DND-41 (cell line): ENCODE measurements around the gene TARS1.

Source experiments
- ATAC-seq: fragments of 200-7000 bp; cut with Tn5 transposase; 3 replicates; pipeline ENCODE4 v1.9.1; 2021; ENCODE audit warnings: low read depth; ENCODE audit not compliant: insufficient read depth
- DNase-seq: peaks from one replicate; pipeline ENCODE4 v3.0.0-alpha.2; 2020
- H2AFZ ChIP-seq: 2 replicates; pipeline ENCODE4 v1.6.0; 2012; ENCODE audit warnings: low read depth, low read length
- H3K27ac ChIP-seq: 2 replicates; pipeline ENCODE4 v1.5.1; 2012; ENCODE audit warnings: low read length, inconsistent platforms
- H3K27me3 ChIP-seq: fragments of 200-600 bp; sonication (generic); 2 replicates; pipeline ENCODE4 v1.6.0; 2012; ENCODE audit warnings: low read length, mild to moderate bottlenecking, inconsistent platforms; ENCODE audit not compliant: insufficient read depth, poor library complexity
- H3K36me3 ChIP-seq: 2 replicates; pipeline ENCODE4 v1.5.1; 2012; ENCODE audit warnings: low read length, inconsistent platforms; ENCODE audit not compliant: insufficient read depth
- H3K4me1 ChIP-seq: 2 replicates; pipeline ENCODE4 v1.5.1; 2012; ENCODE audit warnings: mild to moderate bottlenecking, low read length; ENCODE audit not compliant: insufficient read depth
- H3K4me2 ChIP-seq: 2 replicates; pipeline ENCODE4 v1.6.0; 2012; ENCODE audit warnings: mild to moderate bottlenecking, moderate library complexity, low read length, inconsistent platforms; ENCODE audit not compliant: insufficient read depth
- H3K4me3 ChIP-seq, 2 experiments: fragments of 200-600 bp in 1 of 2; shearing (Covaris generic) in 1 of 2; 2 replicates each; pipeline ENCODE4 v1.5.1; 2012 to 2016; ENCODE audit warnings: inconsistent platforms in 2 of 2, low read length in 2 of 2, mild to moderate bottlenecking in 2 of 2, low read depth in 1 of 2, moderate library complexity in 1 of 2
- H3K79me2 ChIP-seq: 2 replicates; pipeline ENCODE4 v1.6.0; 2012; ENCODE audit warnings: low read length, inconsistent platforms; ENCODE audit not compliant: insufficient read depth
- H3K9ac ChIP-seq: 2 replicates; pipeline ENCODE4 v1.6.0; 2012; ENCODE audit warnings: low read depth, mild to moderate bottlenecking, inconsistent platforms, low read length, moderate library complexity
- H3K9me3 ChIP-seq: 2 replicates; pipeline ENCODE4 v1.5.1; 2012; ENCODE audit warnings: low read length, moderate library complexity, mild to moderate bottlenecking, inconsistent platforms; ENCODE audit not compliant: insufficient read depth, severe bottlenecking
- H4K20me1 ChIP-seq: 2 replicates; pipeline ENCODE4 v1.6.0; 2012; ENCODE audit warnings: low read length; ENCODE audit not compliant: insufficient read depth
- EZH2 ChIP-seq: IDR thresholded peaks from 3 replicates; pipeline ENCODE4 v1.6.1; 2012; ENCODE audit warnings: borderline replicate concordance, low read depth, mild to moderate bottlenecking, moderate library complexity, low read length, inconsistent platforms; ENCODE audit not compliant: severe bottlenecking
- TF ChIP-seq, protein P1 (sequence below): IDR thresholded peaks from 2 replicates; pipeline ENCODE4 v1.5.1; 2012; ENCODE audit warnings: borderline replicate concordance, low read length, moderate library complexity, mild to moderate bottlenecking; ENCODE audit not compliant: poor library complexity, severe bottlenecking; ENCODE audit errors: extremely low read depth

TARS1 gene

DNA sequence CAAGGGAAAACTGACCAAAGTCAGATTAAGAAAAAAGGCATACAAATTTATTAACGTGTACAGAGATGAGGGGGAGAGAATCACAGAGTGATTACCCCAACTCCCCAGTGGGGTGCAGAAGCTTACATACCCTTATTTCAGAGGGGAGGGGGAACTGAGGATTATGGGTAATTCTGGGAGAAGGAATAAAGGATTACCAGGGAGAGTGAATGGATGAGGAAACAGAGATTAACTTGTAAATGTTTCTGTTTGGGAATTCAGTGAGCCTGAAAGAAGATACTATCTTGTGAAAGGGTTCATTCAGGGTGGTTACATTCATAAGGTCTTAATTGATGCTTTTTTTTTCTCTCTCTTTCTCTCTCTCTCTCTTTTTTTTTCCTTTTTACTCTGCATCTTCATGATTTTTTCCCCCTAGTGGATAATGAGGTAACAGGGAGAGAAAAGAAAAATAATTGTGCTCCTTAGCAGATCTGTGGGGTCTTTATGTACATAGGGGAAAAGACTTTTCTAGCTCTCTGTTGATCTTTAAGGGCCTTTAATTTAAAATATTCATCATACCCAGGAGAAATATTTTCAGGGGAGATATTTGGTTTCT, 49.4 kb downstream of the TARS1 start:
- no peaks in the 10 kb centered on the region for H3K36me3 ChIP-seq
- H3K27me3 ChIP-seq = no peaks in the 10 kb centered on the region
- TF ChIP-seq, protein P1, sequence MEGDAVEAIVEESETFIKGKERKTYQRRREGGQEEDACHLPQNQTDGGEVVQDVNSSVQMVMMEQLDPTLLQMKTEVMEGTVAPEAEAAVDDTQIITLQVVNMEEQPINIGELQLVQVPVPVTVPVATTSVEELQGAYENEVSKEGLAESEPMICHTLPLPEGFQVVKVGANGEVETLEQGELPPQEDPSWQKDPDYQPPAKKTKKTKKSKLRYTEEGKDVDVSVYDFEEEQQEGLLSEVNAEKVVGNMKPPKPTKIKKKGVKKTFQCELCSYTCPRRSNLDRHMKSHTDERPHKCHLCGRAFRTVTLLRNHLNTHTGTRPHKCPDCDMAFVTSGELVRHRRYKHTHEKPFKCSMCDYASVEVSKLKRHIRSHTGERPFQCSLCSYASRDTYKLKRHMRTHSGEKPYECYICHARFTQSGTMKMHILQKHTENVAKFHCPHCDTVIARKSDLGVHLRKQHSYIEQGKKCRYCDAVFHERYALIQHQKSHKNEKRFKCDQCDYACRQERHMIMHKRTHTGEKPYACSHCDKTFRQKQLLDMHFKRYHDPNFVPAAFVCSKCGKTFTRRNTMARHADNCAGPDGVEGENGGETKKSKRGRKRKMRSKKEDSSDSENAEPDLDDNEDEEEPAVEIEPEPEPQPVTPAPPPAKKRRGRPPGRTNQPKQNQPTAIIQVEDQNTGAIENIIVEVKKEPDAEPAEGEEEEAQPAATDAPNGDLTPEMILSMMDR = no peak
- TF ChIP-seq EZH2 = no peak
- no peak overlapping the region for H3K27ac ChIP-seq
- no peaks in the 10 kb centered on the region for H3K79me2 ChIP-seq
- no peaks in the 10 kb centered on the region for H3K9me3 ChIP-seq
- H3K9ac ChIP-seq = no peak overlapping the region
- no peaks in the 10 kb centered on the region for H4K20me1 ChIP-seq
- DNase-seq (no peak), ATAC-seq (no peak)
- no peak overlapping the region for H3K4me2 ChIP-seq
- no peak overlapping the region for H2AFZ ChIP-seq
- no peaks in the 10 kb centered on the region for H3K4me1 ChIP-seq
- H3K4me3 ChIP-seq = no peak overlapping the region

DNA sequence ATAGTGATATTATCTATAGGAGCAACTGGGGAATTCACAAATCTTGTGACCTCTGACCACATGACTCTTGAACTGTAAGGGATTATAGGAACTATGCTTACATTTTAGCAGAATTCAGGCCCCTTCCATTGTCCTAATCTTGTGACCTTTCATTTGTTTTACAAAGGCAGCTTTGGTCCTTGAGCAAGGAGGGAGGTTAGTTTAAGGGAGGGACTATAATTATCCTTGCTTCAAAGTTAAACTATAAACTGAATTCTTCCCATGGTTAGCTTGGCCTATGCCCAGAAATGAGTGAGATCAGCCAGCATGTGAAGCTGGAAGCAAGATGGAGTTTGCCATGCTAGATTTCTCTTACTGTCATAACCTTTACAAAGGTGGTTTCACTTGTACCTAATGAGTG, 51.2 kb downstream of the TARS1 start:
- no peaks in the 10 kb centered on the region for H4K20me1 ChIP-seq
- no peak overlapping the region for H2AFZ ChIP-seq

DNA sequence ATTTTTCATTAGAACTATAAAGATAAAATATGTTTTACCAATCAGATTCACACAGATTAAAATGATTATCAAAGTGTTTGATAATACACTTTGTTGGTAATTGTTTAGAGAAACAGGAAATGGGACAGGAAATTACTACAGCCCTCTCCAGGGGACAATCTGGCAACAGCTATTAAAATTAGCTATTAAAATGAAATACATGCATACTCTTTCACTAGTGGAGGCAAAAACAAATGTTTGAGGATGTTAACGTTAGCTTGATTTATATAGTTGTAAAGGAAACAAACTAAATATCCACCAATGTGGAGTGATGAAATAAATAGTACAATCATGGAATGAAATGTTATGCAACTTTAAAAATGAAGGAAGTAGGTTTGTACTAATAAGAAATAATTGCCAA, 53.7 kb downstream of the TARS1 start:
- Histone ChIP-seq H2AFZ (no peak overlapping the region), H3K4me1 (no peaks in the 10 kb centered on the region), H3K36me3 (no peaks in the 10 kb centered on the region), H3K27me3 (no peaks in the 10 kb centered on the region), H4K20me1 (no peaks in the 10 kb centered on the region), H3K9ac (no peak overlapping the region), H3K79me2 (no peaks in the 10 kb centered on the region), H3K27ac (no peak overlapping the region), H3K4me2 (no peak overlapping the region), H3K9me3 (no peaks in the 10 kb centered on the region), H3K4me3 (no peak overlapping the region)
- ATAC-seq (no peak), DNase-seq (no peak)
- TF ChIP-seq EZH2 = no peak
- TF ChIP-seq, protein P1 = no peak

More for the DNA sequence above, 51.2 kb downstream of the TARS1 start:
- no peak overlapping the region for H3K4me3 ChIP-seq
- H3K79me2 ChIP-seq = no peaks in the 10 kb centered on the region
- no peaks in the 10 kb centered on the region for H3K27me3 ChIP-seq
- no peaks in the 10 kb centered on the region for H3K36me3 ChIP-seq
- no peaks in the 10 kb centered on the region for H3K4me1 ChIP-seq
- H3K9ac ChIP-seq = no peak overlapping the region
- no peak overlapping the region for H3K27ac ChIP-seq
- no peak for ATAC-seq
- no peaks in the 10 kb centered on the region for H3K9me3 ChIP-seq
- H3K4me2 ChIP-seq = no peak overlapping the region
- DNase-seq = no peak
- no peak for TF ChIP-seq EZH2

DNA sequence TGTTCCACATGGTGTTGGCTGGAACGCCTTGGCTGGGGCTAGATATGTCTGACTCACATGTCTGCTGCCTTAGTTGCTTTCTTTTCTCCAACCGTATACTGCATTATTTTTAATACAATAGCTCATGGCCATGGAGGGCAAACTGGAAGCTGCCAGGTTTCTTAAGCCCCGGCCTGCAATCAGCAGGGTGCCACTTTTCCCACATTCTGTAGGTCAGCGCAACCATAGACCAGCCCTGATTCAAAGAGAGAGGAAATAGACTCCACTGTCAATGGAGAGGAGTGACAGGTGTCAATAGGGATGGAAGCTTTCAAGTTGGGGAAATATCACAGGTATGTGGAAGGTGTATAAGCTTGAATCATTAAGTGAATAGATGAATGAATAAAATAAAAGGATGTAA, 60.5 kb downstream of the TARS1 start:
- no peak overlapping the region for H3K27ac ChIP-seq
- no peak for TF ChIP-seq EZH2
- TF ChIP-seq, protein P1 = no peak
- ATAC-seq = no peak

More for the DNA sequence above, 60.5 kb downstream of the TARS1 start:
- H3K4me1 ChIP-seq = no peaks in the 10 kb centered on the region
- H4K20me1 ChIP-seq = no peaks in the 10 kb centered on the region
- no peak overlapping the region for H3K4me3 ChIP-seq
- H2AFZ ChIP-seq = no peak overlapping the region
- H3K27me3 ChIP-seq = no peaks in the 10 kb centered on the region
- peaks cover 5% of the 10 kb centered on the region for H3K9me3 ChIP-seq
- H3K9ac ChIP-seq = no peak overlapping the region
- H3K4me2 ChIP-seq = no peak overlapping the region
- no peaks in the 10 kb centered on the region for H3K79me2 ChIP-seq
- DNase-seq = no peak
- H3K36me3 ChIP-seq = no peaks in the 10 kb centered on the region
